GM10266 (cell line): ENCODE measurements around the gene SHMT1.
"Not testable (repeated sequence)": the region's sequence is repeated elsewhere in the genome, so short reads cannot be mapped to it uniquely, and the experiment has no call there.

Experiments
- DNase-seq: peaks from one replicate; pipeline ENCODE4 v3.0.0; 2012; ENCODE audit errors: extremely low spot score
- TF ChIP-seq, protein P1 (sequence below): IDR thresholded peaks from 2 replicates; pipeline ENCODE4 v1.5.1; 2012; ENCODE audit warnings: mild to moderate bottlenecking, low read depth; ENCODE audit not compliant: control insufficient read depth, insufficient read depth; ENCODE audit errors: missing control alignments

Gene SHMT1

GRCh38 chr17:18363101-18364049 is at the start of gene SHMT1:
Gene SHMT1 (minus strand): TSS chr17:18363550. CDS start chr17:18355981, 7,569 bp downstream.
- TF ChIP-seq, protein P1, sequence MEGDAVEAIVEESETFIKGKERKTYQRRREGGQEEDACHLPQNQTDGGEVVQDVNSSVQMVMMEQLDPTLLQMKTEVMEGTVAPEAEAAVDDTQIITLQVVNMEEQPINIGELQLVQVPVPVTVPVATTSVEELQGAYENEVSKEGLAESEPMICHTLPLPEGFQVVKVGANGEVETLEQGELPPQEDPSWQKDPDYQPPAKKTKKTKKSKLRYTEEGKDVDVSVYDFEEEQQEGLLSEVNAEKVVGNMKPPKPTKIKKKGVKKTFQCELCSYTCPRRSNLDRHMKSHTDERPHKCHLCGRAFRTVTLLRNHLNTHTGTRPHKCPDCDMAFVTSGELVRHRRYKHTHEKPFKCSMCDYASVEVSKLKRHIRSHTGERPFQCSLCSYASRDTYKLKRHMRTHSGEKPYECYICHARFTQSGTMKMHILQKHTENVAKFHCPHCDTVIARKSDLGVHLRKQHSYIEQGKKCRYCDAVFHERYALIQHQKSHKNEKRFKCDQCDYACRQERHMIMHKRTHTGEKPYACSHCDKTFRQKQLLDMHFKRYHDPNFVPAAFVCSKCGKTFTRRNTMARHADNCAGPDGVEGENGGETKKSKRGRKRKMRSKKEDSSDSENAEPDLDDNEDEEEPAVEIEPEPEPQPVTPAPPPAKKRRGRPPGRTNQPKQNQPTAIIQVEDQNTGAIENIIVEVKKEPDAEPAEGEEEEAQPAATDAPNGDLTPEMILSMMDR, result no peak
- DNase-seq, result peak; percentile 96

DNA sequence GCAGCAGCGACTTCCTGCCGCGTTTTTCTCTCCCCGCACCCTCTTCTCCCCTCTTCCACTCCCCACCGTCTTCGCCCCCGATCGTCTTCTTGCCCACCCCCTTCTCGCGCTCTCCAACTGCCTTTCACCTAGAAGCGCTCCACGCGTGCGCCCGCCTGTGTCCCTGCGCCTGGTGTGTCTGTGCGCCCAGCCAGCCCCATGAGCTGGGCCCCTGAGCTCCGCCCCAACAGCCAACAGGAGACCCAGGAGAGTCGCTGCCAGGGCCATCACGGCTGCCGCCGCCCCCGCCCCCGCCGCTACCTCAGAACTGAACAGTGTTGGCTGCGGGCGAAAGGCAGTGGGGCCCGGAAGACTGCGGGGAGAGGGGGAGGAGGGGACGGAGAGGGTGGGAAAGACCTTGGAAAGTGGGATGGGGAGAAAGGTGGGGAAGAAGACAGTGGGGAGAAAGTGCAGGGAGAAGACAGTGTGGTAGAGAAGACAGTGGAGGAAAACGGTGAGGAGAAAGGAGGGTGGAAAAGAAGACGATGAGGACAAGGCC is 48.7 kb upstream of the SHMT1 start:
- not testable (repeated sequence) for DNase-seq

- not testable (repeated sequence) for DNase-seq
Measured at GRCh38 chr17:18411377-18411864, 48.1 kb upstream of the SHMT1 start.

GRCh38 chr17:18410736-18411135 is 47.4 kb upstream of the SHMT1 start:
- DNase-seq, result not testable (repeated sequence)

DNA sequence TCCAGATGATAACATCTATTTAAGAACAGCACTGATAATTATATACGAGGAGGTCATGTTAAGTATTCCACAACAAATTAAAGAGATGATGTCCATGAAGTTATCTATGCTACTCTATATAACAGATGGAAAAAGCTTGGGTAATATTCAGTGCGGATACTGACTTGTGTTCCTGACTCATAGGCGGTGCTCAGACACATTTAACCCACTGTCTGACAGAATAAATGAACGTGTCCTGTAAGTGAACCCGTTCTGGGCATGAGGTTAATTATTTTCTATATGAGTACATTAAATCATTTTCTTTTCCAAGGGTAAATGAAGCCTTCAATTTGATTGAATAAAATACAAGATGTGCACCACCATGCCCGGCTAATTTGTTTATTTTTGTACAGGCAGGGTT is 46.0 kb upstream of the SHMT1 start:
- not testable (repeated sequence) for DNase-seq

DNA sequence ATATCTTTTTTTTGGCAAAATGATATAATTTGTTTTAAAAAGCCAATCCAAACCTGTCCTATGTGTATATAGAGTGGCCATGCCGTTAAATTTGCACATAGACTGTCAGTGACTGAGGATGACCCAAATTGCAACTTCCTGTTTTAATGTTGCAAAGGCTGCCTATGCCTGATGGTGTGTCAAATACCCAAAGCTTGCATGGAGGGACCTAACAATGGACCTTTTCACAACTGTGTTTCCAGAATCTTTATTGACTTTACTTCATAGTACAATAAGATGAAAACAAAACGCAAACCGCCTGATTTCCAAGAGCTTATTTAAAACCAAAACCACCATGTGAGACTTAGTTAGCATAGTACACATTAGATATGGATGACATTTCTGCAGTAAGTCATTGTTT is 45.6 kb upstream of the SHMT1 start:
- not testable (repeated sequence) for DNase-seq

GRCh38 chr17:18403604-18404003 is 40.3 kb upstream of the SHMT1 start:
- DNase-seq, result not testable (repeated sequence)

DNA sequence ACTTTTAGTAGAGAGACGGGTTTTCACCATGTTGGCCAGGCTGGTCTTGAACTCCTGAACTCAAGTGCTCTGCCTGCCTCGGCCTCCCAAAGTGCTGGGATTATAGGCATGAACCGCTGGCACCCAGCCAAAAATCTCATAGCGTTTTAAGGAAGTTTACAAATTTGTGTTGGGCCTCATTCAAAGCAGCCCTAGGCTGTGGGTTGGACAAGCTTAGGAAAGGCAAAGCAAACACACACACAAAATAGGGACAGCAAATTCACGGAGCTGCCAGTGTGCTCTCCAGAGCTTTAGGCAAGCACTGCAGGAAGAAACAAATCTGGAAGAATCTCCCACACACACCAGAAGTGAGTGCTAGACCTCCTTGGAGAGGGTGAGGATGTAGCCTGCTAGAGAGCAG is 39.8 kb upstream of the SHMT1 start:
- DNase-seq, result not testable (repeated sequence)

DNA sequence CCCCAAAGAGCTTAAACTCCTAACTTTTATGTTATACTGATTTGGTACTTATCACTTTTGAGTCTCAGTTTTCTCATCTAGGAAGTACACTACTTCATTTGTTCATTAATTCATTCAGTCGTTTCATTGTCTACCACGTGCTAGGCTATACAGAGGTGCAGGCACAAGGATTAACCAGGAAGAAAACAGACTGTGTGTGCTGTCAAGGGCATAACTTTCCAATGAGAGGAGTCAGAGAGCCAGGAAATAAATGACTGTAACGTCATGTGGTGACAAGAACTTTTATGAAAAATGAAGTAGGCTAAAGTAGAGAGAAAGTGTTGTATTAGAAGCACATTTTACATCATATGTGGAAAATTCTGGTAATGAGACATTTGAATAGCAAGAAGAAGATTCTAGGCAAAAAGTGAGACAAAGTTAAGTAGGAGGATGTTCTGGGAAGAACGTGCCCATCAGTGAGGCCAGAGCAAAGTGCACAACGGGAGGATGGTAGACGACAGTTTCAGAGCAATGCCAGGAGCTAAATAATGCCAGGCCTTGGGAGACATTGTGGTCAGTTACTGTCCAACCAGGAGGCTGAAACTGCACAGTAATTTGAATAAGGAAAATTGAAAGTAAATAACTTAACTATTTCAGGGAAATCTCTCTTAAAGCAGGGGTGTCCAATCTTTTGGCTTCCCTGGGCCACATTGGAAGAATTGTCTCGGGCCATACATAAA is 38.7 kb upstream of the SHMT1 start:
- DNase-seq, result not testable (repeated sequence)

DNA sequence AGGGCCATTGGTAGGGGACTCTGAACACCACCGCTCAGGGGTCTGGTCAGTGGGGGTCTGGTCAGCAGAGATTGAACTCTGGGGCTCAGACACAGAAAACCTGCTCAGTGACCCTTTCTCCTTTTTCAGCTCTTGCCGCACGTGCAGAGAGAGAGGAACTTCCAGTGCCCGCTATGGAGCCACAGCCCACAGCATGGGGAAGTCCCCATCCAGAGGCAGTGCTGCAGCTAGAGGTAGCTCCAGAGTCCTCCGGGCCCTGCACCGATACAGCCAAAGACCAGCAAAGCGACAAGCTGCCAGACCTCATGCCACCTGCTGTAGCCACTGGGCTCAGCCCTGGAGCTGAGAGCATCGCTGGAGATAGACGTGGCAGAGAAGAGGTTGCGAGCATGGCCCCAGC is 25.4 kb upstream of the SHMT1 start:
- not testable (repeated sequence) for DNase-seq

DNA sequence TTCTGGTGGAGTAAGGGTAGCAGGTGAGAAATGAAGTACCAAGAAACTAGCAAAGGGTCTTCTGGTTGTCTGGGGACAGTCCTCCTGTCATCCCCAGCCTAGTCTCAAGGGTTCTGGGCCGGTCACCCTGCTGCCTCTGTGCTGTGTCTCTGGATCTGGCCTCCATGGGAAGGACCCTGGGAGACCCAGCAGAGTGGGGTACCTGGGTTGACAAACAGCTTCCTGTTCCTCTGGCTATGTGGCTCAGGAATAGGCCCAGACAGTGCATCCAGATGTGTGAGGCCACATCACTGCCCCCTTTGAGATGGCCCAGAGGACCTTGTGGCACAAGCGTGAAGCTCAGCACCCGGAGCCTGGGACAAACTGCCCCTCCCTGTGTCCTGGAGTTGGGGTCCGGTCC is 24.9 kb upstream of the SHMT1 start:
- DNase-seq, result not testable (repeated sequence)

DNA sequence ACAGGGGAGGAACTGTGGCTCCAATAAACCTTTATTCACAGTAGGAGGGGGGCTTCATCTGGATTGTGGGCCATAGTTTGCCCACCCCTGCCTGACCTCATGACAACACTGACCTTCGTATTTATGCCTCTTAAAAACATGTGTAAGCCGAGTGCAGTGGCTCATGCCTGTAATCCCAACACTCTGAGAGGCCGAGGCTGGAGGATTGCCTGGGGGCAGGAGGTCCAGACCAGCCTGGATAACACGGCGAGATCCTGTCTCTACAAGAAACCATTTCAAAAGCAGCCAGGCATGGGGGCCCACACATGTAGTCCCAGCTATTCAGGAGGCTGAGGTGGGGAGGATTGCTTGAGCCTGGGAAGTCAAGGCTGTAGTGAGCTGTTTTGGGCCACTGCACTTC is 24.2 kb upstream of the SHMT1 start:
- DNase-seq, result not testable (repeated sequence)

GRCh38 chr17:18384271-18384670 is 20.9 kb upstream of the SHMT1 start:
- DNase-seq, result not testable (repeated sequence)

- DNase-seq, result not testable (repeated sequence)
Measured at GRCh38 chr17:18383079-18383481, 19.7 kb upstream of the SHMT1 start.
